HPDE6-E6E7 (cell line): ENCODE measurements around the gene ZNF445.
"Not testable (repeated sequence)": the region's sequence is repeated elsewhere in the genome, so short reads cannot be mapped to it uniquely, and the experiment has no call there.

Source experiments
- DNase-seq: peaks from one replicate; pipeline ENCODE4 v3.0.0; 2011; ENCODE audit warnings: missing footprints; ENCODE audit errors: extremely low spot score

ZNF445 gene

GRCh38 chr3:44476181-44476611 is 1.3 kb downstream of the ZNF445 start:
- no peak for DNase-seq

DNA sequence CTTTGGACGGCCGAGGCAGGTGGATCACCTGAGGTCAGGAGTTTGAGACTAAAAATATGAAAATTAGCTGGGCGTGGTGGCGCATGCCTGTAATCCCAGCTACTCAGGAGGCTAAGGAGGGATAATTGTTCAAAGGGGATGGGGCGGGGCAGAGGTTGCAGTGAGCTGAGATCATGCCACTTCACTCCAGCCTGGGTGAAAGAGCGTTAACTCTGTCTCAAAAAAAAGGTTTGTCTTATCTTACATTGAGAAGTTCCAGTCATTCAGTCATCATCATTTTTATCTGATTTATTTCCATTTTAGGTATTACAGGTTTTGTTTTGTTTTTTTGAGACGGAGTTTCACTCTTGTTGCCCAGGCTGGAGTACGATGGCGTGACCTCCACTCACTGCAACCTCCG is 2.6 kb downstream of the ZNF445 start:
- not testable (repeated sequence) for DNase-seq

DNA sequence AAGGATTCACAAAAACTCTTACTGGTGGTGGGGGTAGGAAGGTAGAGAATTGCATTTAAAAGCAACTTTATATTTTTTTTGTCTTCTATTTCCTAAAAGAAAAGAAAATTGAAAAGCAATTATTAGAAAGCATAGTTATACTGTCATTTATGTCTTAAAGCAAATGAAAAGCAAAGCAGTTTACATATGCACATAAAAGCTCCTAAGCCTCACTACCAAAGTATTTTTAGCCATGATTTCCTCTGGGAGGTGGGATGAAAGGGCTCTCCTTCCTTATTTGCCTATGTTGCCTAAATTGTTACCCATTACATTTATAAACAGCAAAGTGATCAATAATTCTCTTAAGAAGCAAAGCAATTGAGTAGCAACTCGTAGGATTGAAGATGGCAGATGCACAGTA is 7.0 kb downstream of the ZNF445 start:
- DNase-seq: no peak

DNA sequence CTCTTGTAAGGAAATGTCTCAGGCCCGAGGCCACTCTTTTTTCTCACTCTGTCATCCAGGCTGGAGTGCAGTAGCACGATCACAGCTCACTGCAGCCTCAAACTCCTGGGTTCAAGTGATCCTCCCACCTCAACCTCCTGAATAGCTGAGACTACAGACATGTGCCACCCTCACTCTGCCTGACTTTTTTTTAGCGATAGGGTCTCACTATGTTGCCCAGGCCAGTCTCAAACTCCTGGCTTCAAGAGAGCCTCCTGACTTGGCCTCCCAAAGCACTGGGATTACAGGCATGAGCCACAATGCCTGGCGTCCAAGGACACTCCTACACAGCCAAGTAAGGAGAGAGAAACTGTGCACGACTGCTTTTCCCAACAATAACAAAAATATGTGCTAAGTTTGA is 7.6 kb downstream of the ZNF445 start:
- no peak for DNase-seq

DNA sequence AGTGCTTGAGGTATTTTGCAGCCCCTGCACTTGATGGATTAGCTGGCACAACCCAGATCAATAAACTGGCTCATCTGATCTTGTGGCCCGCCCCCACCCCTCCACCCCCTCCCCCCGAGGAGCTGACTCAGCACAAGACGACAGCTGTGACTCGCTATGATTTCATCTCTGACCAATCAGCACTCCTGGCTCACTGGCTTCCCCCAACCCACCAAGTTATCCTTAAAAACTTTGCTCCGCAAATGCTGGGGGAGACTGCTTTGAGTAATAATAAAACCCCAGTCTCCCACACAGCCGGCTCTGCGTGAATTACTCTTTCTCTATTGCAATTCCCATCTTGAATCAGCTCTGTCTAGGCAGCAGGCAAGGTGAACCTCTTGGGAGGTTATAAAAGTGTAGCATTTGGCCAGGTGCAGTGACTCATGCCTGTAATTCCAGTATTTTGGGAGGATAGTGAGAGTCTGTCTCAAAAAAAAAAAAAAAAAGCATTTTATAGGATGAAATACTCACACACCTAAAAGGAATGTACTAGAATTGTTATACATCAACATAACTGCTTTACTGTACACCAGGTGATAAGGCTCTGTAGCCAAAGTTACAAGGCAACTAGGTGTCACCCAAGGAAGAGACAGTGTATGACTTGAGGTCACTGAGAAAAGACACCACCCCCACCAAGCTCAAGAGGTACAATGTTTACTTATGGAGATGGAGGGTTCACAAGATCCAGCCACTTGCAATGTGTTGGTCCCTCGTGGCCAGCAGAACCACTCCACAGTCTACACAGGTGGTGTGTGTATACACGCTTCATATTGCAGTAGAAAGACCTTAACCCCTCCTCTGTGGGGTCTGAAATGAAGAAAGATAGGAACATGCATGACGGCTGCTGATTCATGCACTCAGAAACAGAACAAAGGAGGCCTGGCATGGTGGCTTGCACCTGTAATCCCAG is 8.6 kb downstream of the ZNF445 start:
- no peak for DNase-seq

DNA sequence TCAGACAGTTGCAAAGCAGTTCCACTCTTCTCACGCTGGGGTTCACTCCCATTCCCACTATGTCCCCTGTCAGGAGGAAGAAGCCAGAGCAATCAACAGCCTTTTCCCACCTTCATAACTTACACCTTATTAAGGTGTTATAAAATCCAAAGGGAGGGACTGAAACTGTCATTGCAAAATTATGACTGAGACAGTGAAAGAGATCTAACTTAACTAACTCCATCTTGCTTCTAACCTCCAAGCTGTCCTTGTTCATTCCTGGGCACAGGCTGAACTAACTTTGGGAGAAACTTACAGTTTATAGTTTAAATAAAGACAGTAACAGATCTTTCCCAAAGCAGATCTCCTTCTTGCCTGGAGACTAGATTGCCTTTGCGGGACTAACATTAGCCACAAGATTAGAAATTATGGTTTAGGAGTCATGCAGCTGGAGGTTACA is 9.4 kb downstream of the ZNF445 start:
- not testable (repeated sequence) for DNase-seq

DNA sequence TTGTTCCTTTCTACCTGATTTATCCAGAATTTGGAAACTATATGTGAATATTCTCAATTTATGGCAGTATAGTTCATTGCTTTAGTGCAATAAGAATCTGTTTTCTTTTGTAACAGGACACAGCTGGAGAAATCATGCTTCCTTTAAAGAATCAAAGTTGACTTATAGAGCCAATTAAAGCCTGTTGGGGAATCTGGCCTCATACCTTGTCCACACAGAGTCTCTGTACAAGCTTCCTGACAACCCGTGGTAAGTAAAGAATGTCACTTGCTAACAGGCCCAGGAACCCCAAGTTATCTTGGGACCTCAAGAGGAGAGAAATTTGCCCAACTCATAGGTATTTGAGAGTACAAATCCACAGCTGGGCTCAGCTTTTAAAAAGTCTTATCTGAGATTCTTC is 10.2 kb downstream of the ZNF445 start:
- DNase-seq: no peak

GRCh38 chr3:44464920-44465319 is 12.6 kb downstream of the ZNF445 start:
- DNase-seq: not testable (repeated sequence)

GRCh38 chr3:44464509-44464908 is 13.0 kb downstream of the ZNF445 start:
- DNase-seq: no peak

- DNase-seq: not testable (repeated sequence)
Observed at GRCh38 chr3:44460050-44460449, 17.4 kb downstream of the ZNF445 start.

GRCh38 chr3:44455318-44455717 is 22.2 kb downstream of the ZNF445 start:
- no peak for DNase-seq

DNA sequence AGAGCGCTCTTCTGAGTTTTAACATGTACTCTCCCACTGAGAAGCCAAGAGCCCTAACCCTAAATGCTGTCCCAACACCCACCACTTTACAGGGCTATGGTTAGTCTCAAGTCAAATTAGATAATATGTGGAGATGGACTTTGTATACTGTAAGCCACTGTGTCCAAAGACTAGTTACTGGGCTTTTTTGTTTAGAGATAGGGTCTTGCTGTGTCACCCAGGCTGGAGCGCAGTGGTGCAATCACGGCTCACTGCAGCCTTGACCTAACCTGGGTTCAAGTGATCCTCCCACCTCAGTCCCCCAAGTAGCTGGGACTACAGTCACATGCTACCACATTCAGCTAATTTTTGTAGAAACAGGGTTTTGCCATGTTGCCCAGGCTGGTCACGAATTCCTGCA is 23.2 kb downstream of the ZNF445 start:
- DNase-seq: no peak

- DNase-seq: no peak
Observed at GRCh38 chr3:44451441-44451840, 26.0 kb downstream of the ZNF445 start.

GRCh38 chr3:44446929-44447328 is 30.5 kb downstream of the ZNF445 start:
- no peak for DNase-seq

DNA sequence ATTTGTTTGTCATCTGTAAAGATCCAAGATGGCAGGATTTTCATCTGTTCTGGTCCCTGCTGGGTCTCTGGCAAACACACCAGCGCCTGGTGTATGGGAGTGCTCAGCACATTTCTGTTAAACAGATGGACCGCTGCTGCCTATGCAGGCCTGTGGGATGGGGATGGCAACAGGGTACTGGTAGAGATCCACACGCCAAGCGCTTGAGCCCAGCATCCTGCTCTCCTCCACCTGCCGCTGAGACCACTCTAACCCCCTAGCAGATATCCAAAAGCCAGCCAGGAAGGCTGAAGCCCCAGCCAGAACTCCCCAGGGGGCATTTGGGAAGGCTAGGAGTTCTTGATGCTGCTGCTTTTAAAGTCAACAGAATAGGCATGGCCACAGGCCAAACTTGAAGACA is 31.7 kb downstream of the ZNF445 start:
- no peak for DNase-seq

DNA sequence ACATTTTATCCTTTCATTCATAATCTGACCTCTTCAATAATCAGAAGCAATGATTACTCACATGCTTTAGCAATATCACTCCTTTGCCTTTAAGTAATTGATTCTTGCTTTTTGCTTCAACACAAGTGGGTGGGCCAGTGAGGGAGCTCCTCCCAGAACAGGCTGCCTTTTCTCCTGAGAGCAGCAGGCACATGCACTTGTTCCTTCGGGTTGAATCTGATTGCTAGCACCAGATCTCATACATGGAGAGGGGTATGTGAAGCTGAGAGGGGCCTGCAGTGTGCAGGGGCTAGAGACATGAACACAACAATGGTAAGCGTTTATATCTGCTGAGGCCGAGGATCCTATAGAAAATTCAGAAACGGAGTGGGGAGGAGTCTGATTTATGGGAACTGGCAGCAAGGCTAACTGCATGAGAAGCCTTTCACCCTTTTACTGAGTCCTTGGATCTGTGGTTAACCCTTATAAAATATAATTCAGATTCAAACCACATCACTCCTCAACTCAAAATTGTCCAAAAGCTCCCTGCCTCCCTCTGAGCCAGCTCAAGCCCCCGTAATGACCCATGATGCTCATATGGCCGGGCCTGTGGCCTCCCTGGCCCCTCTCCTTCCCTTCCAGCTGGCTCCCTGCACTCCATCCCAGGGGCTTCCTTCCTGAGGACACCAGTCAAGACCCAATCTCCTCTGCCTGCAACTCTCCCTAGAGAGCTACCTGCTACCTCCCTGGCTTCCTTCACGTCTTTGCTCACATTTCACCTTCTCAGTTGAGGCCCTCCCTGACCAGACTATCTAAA is 32.4 kb downstream of the ZNF445 start:
- DNase-seq: no peak

DNA sequence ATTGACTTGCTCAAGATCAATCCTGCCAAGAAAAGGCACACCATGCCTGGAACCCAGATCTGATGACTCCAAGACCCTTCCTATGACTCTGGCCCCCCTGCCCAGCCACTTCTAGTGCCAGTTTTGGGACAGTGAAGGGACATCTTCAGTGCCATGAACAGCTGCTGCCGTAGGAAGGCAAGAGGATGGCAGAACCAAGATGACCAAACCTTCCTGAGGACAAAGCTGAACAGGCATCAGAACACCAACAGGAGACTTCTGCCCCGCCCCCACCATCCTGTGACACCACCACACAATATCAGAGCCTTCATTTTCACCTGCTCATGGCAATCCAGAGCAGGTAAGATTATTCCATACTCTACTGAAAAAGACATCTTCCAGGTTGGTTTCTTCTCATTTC is 33.0 kb downstream of the ZNF445 start:
- no peak for DNase-seq

DNA sequence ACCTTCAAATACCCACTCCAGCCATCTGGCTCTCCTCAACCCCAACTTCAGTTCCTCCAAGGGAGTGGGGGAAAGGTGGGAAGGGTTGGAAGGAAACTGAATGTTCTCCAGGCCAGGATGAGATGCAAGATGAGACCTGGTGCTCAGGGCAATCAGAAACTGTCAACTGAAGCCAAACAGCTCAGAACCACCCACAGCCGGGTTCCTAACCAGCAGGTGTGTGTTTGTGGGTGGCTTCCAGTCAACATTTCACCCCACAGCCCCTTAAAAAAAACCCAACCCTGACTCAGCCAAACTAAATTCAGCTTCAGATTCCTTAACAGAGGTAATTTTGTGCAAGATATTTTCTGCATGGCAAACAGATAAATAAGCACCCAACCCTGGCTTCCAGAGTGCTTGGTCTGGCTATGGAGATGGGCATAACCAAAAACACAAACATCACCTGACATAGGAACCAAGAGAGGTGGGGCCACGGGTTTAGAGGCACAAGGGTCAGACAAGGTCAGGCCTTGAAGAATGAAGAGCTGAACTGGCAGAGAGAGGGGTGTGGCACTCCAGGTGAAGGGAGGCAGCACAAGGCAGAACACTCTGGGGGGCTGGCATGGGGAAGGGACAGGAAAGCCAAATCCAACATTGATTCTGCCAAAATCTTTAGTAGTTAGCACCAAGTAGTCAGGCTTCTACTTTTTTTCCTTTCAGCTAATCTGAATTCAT is 34.7 kb downstream of the ZNF445 start:
- no peak for DNase-seq

DNA sequence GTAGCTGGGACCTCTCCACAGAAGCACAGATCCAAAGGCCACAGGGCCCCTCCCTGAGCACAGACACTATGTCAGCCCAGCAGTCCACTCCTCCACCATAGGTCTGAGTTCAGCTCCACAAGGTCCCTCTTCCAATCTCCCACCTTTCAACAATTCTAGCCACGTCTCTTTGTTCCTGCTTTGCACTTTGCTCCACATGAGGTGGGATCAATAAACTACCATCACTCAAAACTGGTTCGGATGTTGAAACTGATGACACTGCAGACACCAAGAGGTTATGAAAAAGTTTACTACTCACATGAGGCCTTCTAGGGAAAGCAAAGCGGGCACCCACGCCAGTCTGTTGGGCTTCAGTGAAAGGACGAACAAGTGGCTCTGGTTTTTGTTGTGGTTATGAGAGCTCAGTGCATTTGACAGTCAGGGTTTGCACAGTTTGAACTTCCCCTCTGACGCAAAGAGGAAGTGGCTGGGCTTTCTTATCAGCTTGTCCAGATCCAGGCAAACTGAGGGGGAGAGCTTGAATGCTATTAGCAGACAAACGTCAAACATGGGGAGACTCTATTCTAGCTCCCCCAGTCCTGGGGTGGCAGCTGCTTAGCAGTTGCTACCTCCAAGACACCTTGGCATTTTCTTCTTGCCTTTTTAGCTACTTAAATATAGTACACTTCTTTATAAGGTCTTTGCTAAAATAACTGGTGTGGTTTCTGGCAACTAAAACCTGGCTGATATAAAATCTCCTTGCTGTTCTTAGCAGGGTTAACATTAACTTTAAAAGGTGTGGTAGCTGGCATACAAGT is 37.8 kb downstream of the ZNF445 start:
- DNase-seq: no peak

- no peak for DNase-seq
Observed at GRCh38 chr3:44437800-44438199, 39.7 kb downstream of the ZNF445 start.

GRCh38 chr3:44436181-44436580 is 41.3 kb downstream of the ZNF445 start:
- no peak for DNase-seq
